Loucy (cell line): ENCODE data around the gene RPL37.

Source experiments
- H2AFZ ChIP-seq: fragments of 200-600 bp; sonication (generic); 2 replicates; pipeline ENCODE4 v1.6.0; 2016; ENCODE audit warnings: antibody characterized with exemption, mild to moderate bottlenecking, low read length, moderate library complexity
- H3F3A ChIP-seq: fragments of 200-600 bp; 2 replicates; pipeline ENCODE4 v1.6.0; 2016; ENCODE audit warnings: antibody characterized with exemption, low read depth, mild to moderate bottlenecking
- H3K27me3 ChIP-seq: fragments of 200-600 bp; sonication (generic); 2 replicates; pipeline ENCODE4 v1.6.1; 2014; ENCODE audit warnings: low read length, mild to moderate bottlenecking; ENCODE audit not compliant: insufficient read depth, poor library complexity, severe bottlenecking
- H3K36me3 ChIP-seq: fragments of 200-600 bp; sonication (generic); 2 replicates; pipeline ENCODE4 v1.6.1; 2016; ENCODE audit warnings: low read length; ENCODE audit not compliant: insufficient read depth
- H3K4me1 ChIP-seq: fragments of 200-600 bp; sonication (generic); 2 replicates; pipeline ENCODE4 v1.5.1; 2014; ENCODE audit warnings: low read length, mild to moderate bottlenecking; ENCODE audit not compliant: insufficient read depth, poor library complexity, severe bottlenecking
- H3K4me2 ChIP-seq: fragments of 200-600 bp; sonication (generic); 2 replicates; pipeline ENCODE4 v1.6.0; 2014; ENCODE audit warnings: antibody characterized with exemption, low read length, low read depth, mild to moderate bottlenecking; ENCODE audit not compliant: poor library complexity, severe bottlenecking
- H3K4me3 ChIP-seq: fragments of 200-600 bp; sonication (generic); 2 replicates; pipeline ENCODE4 v1.5.1; 2014; ENCODE audit warnings: low read length, mild to moderate bottlenecking, mixed read lengths; ENCODE audit not compliant: poor library complexity, severe bottlenecking
- H3K79me2 ChIP-seq: fragments of 200-600 bp; sonication (generic); 2 replicates; pipeline ENCODE4 v1.6.1; 2014; ENCODE audit warnings: low read length; ENCODE audit not compliant: insufficient read depth
- H3K9ac ChIP-seq: fragments of 200-600 bp; sonication (generic); 2 replicates; pipeline ENCODE4 v1.6.0; 2014; ENCODE audit warnings: mild to moderate bottlenecking, low read depth, low read length, moderate library complexity; ENCODE audit not compliant: poor library complexity, severe bottlenecking
- H3K9me2 ChIP-seq: fragments of 200-600 bp; sonication (generic); replicated peaks from 2 replicates; pipeline ENCODE4 v1.6.1; 2016; ENCODE audit warnings: low read depth, low read length, mixed read lengths
- H3K9me3 ChIP-seq: fragments of 200-600 bp; sonication (generic); 2 replicates; pipeline ENCODE4 v1.6.1; 2014; ENCODE audit warnings: mild to moderate bottlenecking, antibody characterized with exemption, low read length, low read depth; ENCODE audit not compliant: insufficient read depth
- H4K20me1 ChIP-seq: fragments of 200-600 bp; sonication (generic); 2 replicates; pipeline ENCODE4 v1.6.0; 2014; ENCODE audit warnings: antibody characterized with exemption, low read length, mild to moderate bottlenecking; ENCODE audit not compliant: insufficient read depth, poor library complexity, severe bottlenecking
- EZH2phosphoT487 ChIP-seq: fragments of 200-600 bp; IDR thresholded peaks from 2 replicates; pipeline ENCODE4 v1.6.1; 2018; ENCODE audit warnings: antibody characterized with exemption, mild to moderate bottlenecking, moderate library complexity, borderline replicate concordance
- TF ChIP-seq, protein P1 (sequence below): fragments of 200-600 bp; sonication (generic); conservative IDR thresholded peaks from 2 replicates; pipeline ENCODE4 v1.5.1; 2014; ENCODE audit warnings: mild to moderate bottlenecking, antibody characterized with exemption, low read length

RPL37 gene

DNA sequence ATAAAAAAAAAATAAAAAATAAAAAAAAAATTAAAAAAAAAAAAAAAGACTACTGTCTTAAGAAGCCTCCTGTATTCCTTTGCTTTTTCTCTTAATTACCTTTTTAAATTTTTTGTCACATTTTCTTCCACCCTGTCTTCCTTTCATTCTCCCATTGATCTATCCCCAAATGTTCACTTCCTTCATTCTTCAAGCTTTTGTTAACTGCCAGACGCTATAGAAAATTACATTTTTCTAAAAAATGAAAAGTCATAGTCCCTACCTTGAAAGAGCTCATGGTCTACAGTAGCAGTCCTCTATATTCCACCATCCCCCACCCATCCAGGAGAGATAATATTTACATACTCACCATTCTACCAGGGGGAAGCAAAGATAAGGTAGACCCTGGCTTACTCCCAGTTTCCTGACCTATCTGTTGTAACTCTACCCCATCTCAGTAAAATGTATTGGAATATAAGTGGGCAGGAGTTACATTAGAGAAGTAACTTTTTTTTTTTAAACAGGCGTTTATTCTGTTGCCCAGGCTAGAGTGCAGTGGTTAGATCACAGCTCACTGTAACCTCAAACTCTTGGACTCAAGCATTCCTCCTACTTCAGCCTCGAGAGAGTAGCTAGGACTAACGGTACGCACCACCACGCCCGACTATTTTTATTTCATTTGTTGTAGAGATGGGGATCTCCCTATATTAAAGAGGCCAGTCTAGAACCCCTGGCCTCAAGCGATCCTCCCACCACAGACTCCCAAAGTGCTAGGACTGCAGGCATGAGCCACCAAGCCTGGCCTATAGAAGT is 33.1 kb downstream of the RPL37 start:
- Histone ChIP-seq H3K4me3 (no peak overlapping the region), H3K9me3 (no peaks in the 10 kb centered on the region), H2AFZ (no peak overlapping the region), H3K79me2 (peaks cover 1% of the 10 kb centered on the region), H3K4me2 (no peak overlapping the region), H3K9ac (no peak overlapping the region), H3K9me2 (no peaks in the 10 kb centered on the region), H3K36me3 (no peaks in the 10 kb centered on the region), H4K20me1 (peaks cover 2% of the 10 kb centered on the region), H3K27me3 (no peaks in the 10 kb centered on the region), H3F3A (0 out of 2 replicates have a peak, but pooled peaks cover 4% of the 10 kb centered on the region), H3K4me1 (peaks cover 19% of the 10 kb centered on the region)
- no peak for TF ChIP-seq EZH2phosphoT487
- TF ChIP-seq, protein P1, sequence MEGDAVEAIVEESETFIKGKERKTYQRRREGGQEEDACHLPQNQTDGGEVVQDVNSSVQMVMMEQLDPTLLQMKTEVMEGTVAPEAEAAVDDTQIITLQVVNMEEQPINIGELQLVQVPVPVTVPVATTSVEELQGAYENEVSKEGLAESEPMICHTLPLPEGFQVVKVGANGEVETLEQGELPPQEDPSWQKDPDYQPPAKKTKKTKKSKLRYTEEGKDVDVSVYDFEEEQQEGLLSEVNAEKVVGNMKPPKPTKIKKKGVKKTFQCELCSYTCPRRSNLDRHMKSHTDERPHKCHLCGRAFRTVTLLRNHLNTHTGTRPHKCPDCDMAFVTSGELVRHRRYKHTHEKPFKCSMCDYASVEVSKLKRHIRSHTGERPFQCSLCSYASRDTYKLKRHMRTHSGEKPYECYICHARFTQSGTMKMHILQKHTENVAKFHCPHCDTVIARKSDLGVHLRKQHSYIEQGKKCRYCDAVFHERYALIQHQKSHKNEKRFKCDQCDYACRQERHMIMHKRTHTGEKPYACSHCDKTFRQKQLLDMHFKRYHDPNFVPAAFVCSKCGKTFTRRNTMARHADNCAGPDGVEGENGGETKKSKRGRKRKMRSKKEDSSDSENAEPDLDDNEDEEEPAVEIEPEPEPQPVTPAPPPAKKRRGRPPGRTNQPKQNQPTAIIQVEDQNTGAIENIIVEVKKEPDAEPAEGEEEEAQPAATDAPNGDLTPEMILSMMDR, result no peak

DNA sequence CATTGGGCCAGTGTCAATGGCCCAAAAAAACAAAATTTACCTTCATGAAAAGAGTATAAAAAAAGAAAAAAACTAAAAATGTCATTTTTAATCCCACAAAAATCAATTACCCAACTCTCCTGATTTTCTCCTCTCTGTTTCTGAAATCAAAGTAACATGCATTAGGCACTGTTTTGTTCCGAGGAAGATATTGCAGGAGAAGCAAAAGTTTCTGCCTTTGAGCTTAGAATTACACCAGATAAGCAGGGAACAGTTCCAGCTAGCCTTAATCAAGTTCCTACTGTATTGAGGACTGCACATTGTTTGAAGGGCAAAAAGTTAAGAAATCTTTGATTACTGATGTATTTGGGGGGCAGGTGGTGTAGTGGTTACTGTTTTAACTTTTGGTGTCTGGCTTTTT is 35.8 kb downstream of the RPL37 start:
- no peak for TF ChIP-seq EZH2phosphoT487
- TF ChIP-seq, protein P1, result no peak

DNA sequence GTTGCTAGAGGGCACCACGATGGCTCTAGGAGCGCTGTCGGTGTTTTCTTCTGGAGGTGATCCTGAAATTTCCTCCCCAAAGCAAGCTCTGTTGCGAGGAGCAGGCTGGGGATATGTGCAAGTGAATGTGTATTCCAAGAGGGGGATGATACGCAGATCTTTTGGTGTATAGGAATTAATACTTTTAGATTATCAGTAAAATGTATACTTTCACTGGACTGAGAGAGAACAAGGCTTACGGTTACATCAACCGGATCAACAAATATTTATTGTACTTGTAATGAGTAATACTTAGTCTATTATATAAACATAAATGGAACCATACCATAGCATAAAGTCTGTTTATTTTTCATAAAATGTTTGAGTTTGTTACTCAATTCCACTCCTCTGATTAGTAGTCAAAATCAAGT is 36.2 kb downstream of the RPL37 start:
- peak overlapping the region; percentile 85 for H2AFZ ChIP-seq

More for the DNA sequence above, 35.8 kb downstream of the RPL37 start:
- no peaks in the 10 kb centered on the region for H3K9me3 ChIP-seq
- H2AFZ ChIP-seq, result no peak overlapping the region; the same call in 1 of the 2 replicates
- H3K36me3 ChIP-seq, result no peaks in the 10 kb centered on the region
- H3F3A ChIP-seq, result 0 out of 2 replicates have a peak, but pooled peaks cover 4% of the 10 kb centered on the region
- peaks cover 28% of the 10 kb centered on the region for H3K79me2 ChIP-seq
- peak overlapping the region; percentile 66 for H3K9ac ChIP-seq
- peak overlapping the region; percentile 74 for H3K4me3 ChIP-seq
- H4K20me1 ChIP-seq, result peaks cover 28% of the 10 kb centered on the region
- H3K4me1 ChIP-seq, result peaks cover 36% of the 10 kb centered on the region
- peak overlapping the region; percentile 76 for H3K4me2 ChIP-seq
- H3K9me2 ChIP-seq, result no peaks in the 10 kb centered on the region
- no peaks in the 10 kb centered on the region for H3K27me3 ChIP-seq

More for the DNA sequence above, 36.2 kb downstream of the RPL37 start:
- Histone ChIP-seq H3K9ac (peak overlapping the region; percentile 66), H3F3A (0 out of 2 replicates have a peak, but pooled peaks cover 4% of the 10 kb centered on the region), H4K20me1 (peaks cover 31% of the 10 kb centered on the region), H3K36me3 (no peaks in the 10 kb centered on the region), H3K9me3 (no peaks in the 10 kb centered on the region), H3K4me2 (peak overlapping the region; percentile 76), H3K27me3 (no peaks in the 10 kb centered on the region), H3K4me3 (peak overlapping the region; percentile 74), H3K9me2 (no peaks in the 10 kb centered on the region), H3K79me2 (peaks cover 33% of the 10 kb centered on the region), H3K4me1 (peaks cover 36% of the 10 kb centered on the region)
- TF ChIP-seq, protein P1, result no peak
- no peak for TF ChIP-seq EZH2phosphoT487
